CD4-positive, alpha-beta T cell treated with Interleukin-6 for 4 hours (primary cell): ENCODE data around the gene NAP1L2.
"Not testable (repeated sequence)": the region's sequence is repeated elsewhere in the genome, so short reads cannot be mapped to it uniquely, and the experiment has no call there.

Experiments used
- DNase-seq: peaks from one replicate; pipeline ENCODE4 v3.0.0-alpha.2; 2020; ENCODE audit warnings: mixed read lengths

Gene NAP1L2, protein sequence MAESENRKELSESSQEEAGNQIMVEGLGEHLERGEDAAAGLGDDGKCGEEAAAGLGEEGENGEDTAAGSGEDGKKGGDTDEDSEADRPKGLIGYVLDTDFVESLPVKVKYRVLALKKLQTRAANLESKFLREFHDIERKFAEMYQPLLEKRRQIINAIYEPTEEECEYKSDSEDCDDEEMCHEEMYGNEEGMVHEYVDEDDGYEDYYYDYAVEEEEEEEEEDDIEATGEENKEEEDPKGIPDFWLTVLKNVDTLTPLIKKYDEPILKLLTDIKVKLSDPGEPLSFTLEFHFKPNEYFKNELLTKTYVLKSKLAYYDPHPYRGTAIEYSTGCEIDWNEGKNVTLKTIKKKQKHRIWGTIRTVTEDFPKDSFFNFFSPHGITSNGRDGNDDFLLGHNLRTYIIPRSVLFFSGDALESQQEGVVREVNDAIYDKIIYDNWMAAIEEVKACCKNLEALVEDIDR

GRCh38 chrX:73214426-73215094, at the start of gene NAP1L2:
TSS of gene NAP1L2 (minus strand) at chrX:73214851. CDS start at chrX:73214492, 359 bp downstream.
- peak; percentile 58 for DNase-seq

DNA sequence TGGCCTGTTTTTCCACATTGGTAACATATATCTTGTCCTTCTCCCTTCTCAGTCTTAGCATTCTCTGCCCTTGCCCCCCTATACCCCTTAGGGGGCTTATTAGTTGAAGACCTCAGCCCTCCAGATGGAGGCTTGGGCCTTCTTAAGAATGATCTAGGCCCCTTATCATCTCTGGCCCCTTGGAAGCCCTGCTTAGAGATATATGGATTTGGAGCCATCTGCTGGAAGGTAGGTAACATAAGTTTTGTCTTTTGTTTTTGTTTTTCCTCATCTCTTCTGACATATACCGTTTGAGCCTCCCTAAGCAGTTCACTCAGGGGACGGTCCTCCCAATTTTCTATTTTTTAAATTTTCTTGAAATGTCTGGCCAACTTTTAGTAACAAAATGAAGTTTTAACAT, 48.3 kb upstream of the NAP1L2 start:
- no peak for DNase-seq

GRCh38 chrX:73239242-73239641, 24.6 kb upstream of the NAP1L2 start:
- no peak for DNase-seq

DNA sequence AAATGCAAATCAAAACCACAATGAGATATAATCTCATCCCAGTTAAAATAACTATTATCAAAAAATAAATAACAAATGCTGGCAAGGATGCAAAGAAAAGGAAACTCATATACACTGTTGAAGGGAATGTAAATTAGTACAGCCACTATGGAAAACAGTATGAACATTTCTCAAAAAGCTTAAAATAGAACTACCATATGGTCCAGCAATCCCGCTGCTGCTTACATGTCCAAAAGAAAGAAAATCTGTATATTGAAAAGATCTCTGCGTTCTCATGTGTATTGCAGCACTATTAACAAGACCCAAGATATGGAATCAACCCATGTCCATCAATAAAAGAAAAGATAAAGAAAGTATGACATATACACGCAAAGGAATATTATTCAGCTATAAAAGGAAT, 3.0 kb upstream of the NAP1L2 start:
- DNase-seq: no peak

- DNase-seq: peak; percentile 20
These were observed 595 bp upstream of the NAP1L2 start for GRCh38 chrX:73215246-73215645.

- no peak for DNase-seq
These were observed 771 bp downstream of the NAP1L2 start for GRCh38 chrX:73213734-73214425.

DNA sequence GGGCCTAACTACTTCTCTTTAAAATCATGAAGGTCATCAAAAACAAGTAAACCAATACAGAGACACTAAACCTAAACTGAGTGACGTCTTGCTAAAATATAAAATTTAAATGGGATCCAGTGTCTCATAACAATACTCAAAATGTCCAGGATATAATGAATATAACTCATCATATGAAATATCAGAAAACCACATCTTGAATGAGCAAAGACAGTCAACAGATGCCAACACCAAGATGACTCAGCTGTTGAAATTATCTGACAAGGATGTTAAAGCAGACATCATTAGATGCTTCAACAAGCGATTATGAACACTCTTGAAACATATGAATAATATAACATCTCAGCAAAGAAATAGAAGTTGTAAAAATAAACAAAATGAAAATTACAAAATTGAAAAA, 8.3 kb downstream of the NAP1L2 start:
- no peak for DNase-seq

GRCh38 chrX:73182502-73183114, 32.0 kb downstream of the NAP1L2 start:
- no peak for DNase-seq

DNA sequence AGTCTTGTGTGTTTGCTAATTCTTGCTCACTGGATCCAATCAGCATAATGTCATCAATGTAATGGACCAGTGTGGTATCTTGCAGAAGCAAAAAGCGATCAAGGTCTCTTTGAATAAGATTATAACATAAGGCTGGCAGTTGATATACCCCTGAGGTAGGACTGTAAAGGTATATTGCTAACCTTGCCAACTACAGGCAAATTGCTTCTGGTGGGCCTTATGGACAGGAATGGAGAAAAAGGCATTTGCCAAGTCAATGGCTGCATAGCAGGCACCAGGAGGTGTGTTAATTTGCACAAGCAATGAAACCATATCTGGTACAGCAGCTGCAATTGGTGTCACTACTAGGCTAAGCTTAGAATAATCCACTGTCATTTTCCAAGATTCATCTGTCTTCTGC, 45.7 kb downstream of the NAP1L2 start:
- not testable (repeated sequence) for DNase-seq
